Activated T-helper 1 cell treated with Interleukin-2 at 50 U/mL for 16 hours (primary cell): ENCODE results near the gene CAMKV.
"Not testable (repeated sequence)": the region's sequence is repeated elsewhere in the genome, so short reads cannot be mapped to it uniquely, and the experiment has no call there.

Experiments used
- DNase-seq: peaks from one replicate; pipeline ENCODE4 v3.0.0-alpha.2; 2020; ENCODE audit warnings: low read depth

CAMKV gene

GRCh38 chr3:49869525-49870126, at the start of gene CAMKV:
Gene CAMKV (minus strand): TSS chr3:49869906. CDS start chr3:49862388, 7,518 bp downstream.
- no peak for DNase-seq

- DNase-seq: not testable (repeated sequence)
These were observed 48.3 kb upstream of the CAMKV start for GRCh38 chr3:49917806-49918590.

GRCh38 chr3:49916686-49917085, 47.0 kb upstream of the CAMKV start:
- DNase-seq: no peak

- DNase-seq: no peak
These were observed 45.2 kb upstream of the CAMKV start for GRCh38 chr3:49914906-49915305.

- no peak for DNase-seq
These were observed 43.2 kb upstream of the CAMKV start for GRCh38 chr3:49912881-49913281.

GRCh38 chr3:49911611-49912010, 41.9 kb upstream of the CAMKV start:
- DNase-seq: no peak

- DNase-seq: no peak
These were observed 41.4 kb upstream of the CAMKV start for GRCh38 chr3:49911124-49911420.

- no peak for DNase-seq
These were observed 40.9 kb upstream of the CAMKV start for GRCh38 chr3:49910409-49911123.

GRCh38 chr3:49908373-49909199, 38.9 kb upstream of the CAMKV start:
- no peak for DNase-seq

GRCh38 chr3:49906073-49906743, 36.5 kb upstream of the CAMKV start:
- no peak for DNase-seq

GRCh38 chr3:49904448-49904847, 34.7 kb upstream of the CAMKV start:
- not testable (repeated sequence) for DNase-seq

GRCh38 chr3:49903451-49904424, 34.0 kb upstream of the CAMKV start, which contains the start of gene MST1R:
Gene MST1R (minus strand): TSS chr3:49903873. CDS start chr3:49903609, 264 bp downstream.
- DNase-seq: peak; percentile 79

GRCh38 chr3:49902511-49903345, 33.0 kb upstream of the CAMKV start:
- DNase-seq: no peak

GRCh38 chr3:49901366-49902339, 31.9 kb upstream of the CAMKV start:
- DNase-seq: no peak

GRCh38 chr3:49900491-49901153, 30.9 kb upstream of the CAMKV start:
- DNase-seq: no peak

GRCh38 chr3:49899815-49900214, 30.1 kb upstream of the CAMKV start:
- DNase-seq: no peak

- no peak for DNase-seq
These were observed 29.3 kb upstream of the CAMKV start for GRCh38 chr3:49898991-49899390.

GRCh38 chr3:49896345-49896744, 26.6 kb upstream of the CAMKV start:
- DNase-seq: no peak
